ENCODE data around the gene BCAP31.

DNA sequence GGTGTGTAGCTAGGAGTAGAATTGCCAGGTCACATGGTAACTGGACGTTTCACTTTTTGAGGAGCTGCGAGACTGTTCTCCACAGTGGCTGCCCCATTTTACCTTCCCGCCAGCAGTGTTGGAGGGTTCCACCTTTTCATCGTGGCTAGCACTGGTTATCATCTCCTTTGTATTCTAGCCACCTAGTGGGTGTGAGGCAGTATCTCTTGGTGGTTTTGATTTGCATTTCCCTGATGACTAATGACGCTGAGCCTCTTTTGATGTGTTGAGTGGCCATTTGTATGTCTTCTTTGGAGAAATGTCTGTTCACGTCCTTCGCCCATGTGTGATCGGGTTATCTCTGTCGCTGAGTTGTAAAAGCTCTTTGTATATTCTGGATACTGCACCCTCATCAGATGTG lies 11.1 kb upstream of the BCAP31 start:
- TF ChIP-seq EZH2 (IDR thresholded peaks at IDR 0.05; ENCODE audit: borderline replicate concordance, insufficient read depth, low read depth, low read length, poor library complexity, severe bottlenecking) = no peak
- TF ChIP-seq, protein P1, sequence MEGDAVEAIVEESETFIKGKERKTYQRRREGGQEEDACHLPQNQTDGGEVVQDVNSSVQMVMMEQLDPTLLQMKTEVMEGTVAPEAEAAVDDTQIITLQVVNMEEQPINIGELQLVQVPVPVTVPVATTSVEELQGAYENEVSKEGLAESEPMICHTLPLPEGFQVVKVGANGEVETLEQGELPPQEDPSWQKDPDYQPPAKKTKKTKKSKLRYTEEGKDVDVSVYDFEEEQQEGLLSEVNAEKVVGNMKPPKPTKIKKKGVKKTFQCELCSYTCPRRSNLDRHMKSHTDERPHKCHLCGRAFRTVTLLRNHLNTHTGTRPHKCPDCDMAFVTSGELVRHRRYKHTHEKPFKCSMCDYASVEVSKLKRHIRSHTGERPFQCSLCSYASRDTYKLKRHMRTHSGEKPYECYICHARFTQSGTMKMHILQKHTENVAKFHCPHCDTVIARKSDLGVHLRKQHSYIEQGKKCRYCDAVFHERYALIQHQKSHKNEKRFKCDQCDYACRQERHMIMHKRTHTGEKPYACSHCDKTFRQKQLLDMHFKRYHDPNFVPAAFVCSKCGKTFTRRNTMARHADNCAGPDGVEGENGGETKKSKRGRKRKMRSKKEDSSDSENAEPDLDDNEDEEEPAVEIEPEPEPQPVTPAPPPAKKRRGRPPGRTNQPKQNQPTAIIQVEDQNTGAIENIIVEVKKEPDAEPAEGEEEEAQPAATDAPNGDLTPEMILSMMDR (IDR thresholded peaks at IDR 0.05) = no peak
